HG02588 (cell line): ENCODE results near the gene GPR162.

Experiments used
- ATAC-seq: cut with Tn5 transposase; IDR thresholded peaks from one replicate; pipeline ENCODE4 v1.9.1; 2021; ENCODE audit warnings: mild to moderate bottlenecking, moderate library complexity; ENCODE audit not compliant: unreplicated experiment

GPR162 gene

GRCh38 chr12:6820166-6820565 lies 1.5 kb upstream of the GPR162 start:
- ATAC-seq: no peak

- ATAC-seq: no peak
Observed at GRCh38 chr12:6822426-6823135, 960 bp downstream of the GPR162 start.

- no peak for ATAC-seq
Observed at GRCh38 chr12:6823182-6824084, 1.8 kb downstream of the GPR162 start.

GRCh38 chr12:6824085-6824775 lies 2.6 kb downstream of the GPR162 start:
- ATAC-seq: no peak

GRCh38 chr12:6824901-6825381 lies 3.3 kb downstream of the GPR162 start:
- ATAC-seq: no peak

GRCh38 chr12:6825398-6826124 lies 3.9 kb downstream of the GPR162 start:
- no peak for ATAC-seq

GRCh38 chr12:6826125-6826733 lies 4.6 kb downstream of the GPR162 start:
- ATAC-seq: no peak

GRCh38 chr12:6826734-6827436 lies 5.3 kb downstream of the GPR162 start:
- no peak for ATAC-seq

- no peak for ATAC-seq
Observed at GRCh38 chr12:6827437-6827911, 5.9 kb downstream of the GPR162 start.

GRCh38 chr12:6827982-6828780 lies 6.6 kb downstream of the GPR162 start, which contains the start of gene P3H3:
Gene P3H3, plus strand, starts transcription at chr12:6828407. Its CDS starts 34 bp downstream, at chr12:6828441.
- ATAC-seq: no peak

GRCh38 chr12:6828781-6829535 lies 7.3 kb downstream of the GPR162 start:
- ATAC-seq: no peak

- no peak for ATAC-seq
Observed at GRCh38 chr12:6829536-6830220, 8.1 kb downstream of the GPR162 start.

GRCh38 chr12:6830286-6830890 lies 8.8 kb downstream of the GPR162 start:
- no peak for ATAC-seq

GRCh38 chr12:6830999-6831398 lies 9.4 kb downstream of the GPR162 start:
- no peak for ATAC-seq

- ATAC-seq: no peak
Observed at GRCh38 chr12:6831450-6831995, 9.9 kb downstream of the GPR162 start.

GRCh38 chr12:6832125-6832524 lies 10.5 kb downstream of the GPR162 start:
- no peak for ATAC-seq
